CD14-positive monocyte (primary cell): ENCODE data around the gene FAM50B. TPM values are rescaled to one million over a fixed set of nuclear protein-coding genes. Genes with fewer than 3 reads are reported as not detected.

Source experiments
- DNase-seq, 3 donors: peaks; one replicate each; pipeline ENCODE4 v3.0.0-alpha.2; 2011 to 2022
- H2AFZ ChIP-seq: 2 replicates; pipeline ENCODE4 v1.6.0; 2012; ENCODE audit warnings: mild to moderate bottlenecking, low read depth, low read length, inconsistent platforms; ENCODE audit not compliant: insufficient read depth, poor library complexity, severe bottlenecking
- H3K27ac ChIP-seq, 2 donors: 1 replicate in 1 of 2; 2 replicates in 1 of 2; pipeline ENCODE4 v1.5.1; 2012 to 2013; ENCODE audit warnings: low read length in 2 of 2, control low read depth in 1 of 2, inconsistent platforms in 1 of 2, low read depth in 1 of 2, mild to moderate bottlenecking in 1 of 2
- H3K27me3 ChIP-seq, 2 donors: one replicate each; pipeline versions ENCODE4 v1.6.0 to v1.6.1; 2011 to 2013; ENCODE audit warnings: low read length in 2 of 2; ENCODE audit not compliant: control insufficient read depth in 2 of 2, insufficient read depth in 2 of 2
- H3K36me3 ChIP-seq, 2 donors: replicated peaks in 1 of 2; 1 replicate in 1 of 2; 2 replicates in 1 of 2; pipeline versions ENCODE4 v1.5.1 to v1.6.1; 2012 to 2013; ENCODE audit warnings: low read length in 2 of 2, control low read depth in 1 of 2, inconsistent platforms in 1 of 2, mild to moderate bottlenecking in 1 of 2; ENCODE audit not compliant: insufficient read depth in 2 of 2, control insufficient read depth in 1 of 2
- H3K4me1 ChIP-seq, 2 donors: 1 replicate in 1 of 2; 2 replicates in 1 of 2; pipeline versions ENCODE4 v1.5.1 to v1.6.1; 2012 to 2013; ENCODE audit warnings: low read length in 2 of 2, control low read depth in 1 of 2, inconsistent platforms in 1 of 2, mild to moderate bottlenecking in 1 of 2, moderate library complexity in 1 of 2; ENCODE audit not compliant: insufficient read depth in 2 of 2, control insufficient read depth in 1 of 2
- H3K4me2 ChIP-seq: replicated peaks from 2 replicates; pipeline ENCODE3; 2012; ENCODE audit warnings: low read length, moderate library complexity, mild to moderate bottlenecking; ENCODE audit not compliant: poor library complexity, severe bottlenecking; ENCODE audit errors: extremely low read depth
- H3K4me3 ChIP-seq, 3 experiments: fragments of 200-600 bp in 1 of 3; sonication (generic) in 1 of 3; replicated peaks in 1 of 3; 1 replicate in 2 of 3; 2 replicates in 1 of 3; pipeline ENCODE4 v1.5.1; 2011 to 2013; ENCODE audit warnings: low read length in 3 of 3, mild to moderate bottlenecking in 3 of 3, control low read depth in 2 of 3, low read depth in 2 of 3, inconsistent platforms in 1 of 3, moderate library complexity in 1 of 3
- H3K79me2 ChIP-seq: 2 replicates; pipeline ENCODE4 v1.6.0; 2012; ENCODE audit warnings: mild to moderate bottlenecking, control low read depth, inconsistent platforms, low read length, moderate library complexity; ENCODE audit not compliant: insufficient read depth
- H3K9ac ChIP-seq: 2 replicates; pipeline ENCODE4 v1.6.0; 2017; ENCODE audit warnings: low read length, mild to moderate bottlenecking; ENCODE audit not compliant: insufficient read depth, poor library complexity, severe bottlenecking
- H3K9me3 ChIP-seq, 2 donors: replicated peaks in 1 of 2; 1 replicate in 1 of 2; 2 replicates in 1 of 2; pipeline versions ENCODE4 v1.5.1 to v1.6.1; 2012 to 2013; ENCODE audit warnings: low read length in 2 of 2, control low read depth in 1 of 2; ENCODE audit not compliant: control insufficient read depth in 1 of 2, insufficient read depth in 1 of 2
- H4K20me1 ChIP-seq: 2 replicates; pipeline ENCODE4 v1.6.0; 2012; ENCODE audit warnings: mild to moderate bottlenecking, low read length, control low read depth, moderate library complexity; ENCODE audit not compliant: insufficient read depth
- H3K27ac Mint-ChIP-seq, 7 donors: one replicate each; pipeline ENCODE4 v1.8.0; 2020; ENCODE audit warnings: mild to moderate bottlenecking in 7 of 7, mixed read lengths in 7 of 7, moderate library complexity in 6 of 7, inconsistent platforms in 2 of 7
- H3K27me3 Mint-ChIP-seq, 3 donors: one replicate each; pipeline ENCODE4 v1.8.0; 2021 to 2022; ENCODE audit warnings: low read depth in 3 of 3, mild to moderate bottlenecking in 3 of 3, mixed read lengths in 3 of 3, moderate library complexity in 3 of 3, inconsistent platforms in 1 of 3
- H3K36me3 Mint-ChIP-seq, 2 donors: one replicate each; pipeline ENCODE4 v1.8.0; 2020; ENCODE audit warnings: mixed read lengths in 2 of 2, inconsistent platforms in 1 of 2, mild to moderate bottlenecking in 1 of 2
- H3K4me1 Mint-ChIP-seq: one replicate; pipeline ENCODE4 v1.8.0; 2020; ENCODE audit warnings: mild to moderate bottlenecking, mixed read lengths
- H3K4me3 Mint-ChIP-seq, 2 donors: one replicate each; pipeline ENCODE4 v1.8.0; 2020; ENCODE audit warnings: mild to moderate bottlenecking in 2 of 2, mixed read lengths in 2 of 2, moderate library complexity in 1 of 2
- H3K9me3 Mint-ChIP-seq, 7 donors: one replicate each; pipeline ENCODE4 v1.8.0; 2020 to 2022; ENCODE audit warnings: mixed read lengths in 7 of 7, mild to moderate bottlenecking in 6 of 7, moderate library complexity in 6 of 7, inconsistent platforms in 2 of 7
- CTCF ChIP-seq: fragments of 200-600 bp; IDR thresholded peaks from one replicate; pipeline ENCODE4 v1.8.0; 2022; ENCODE audit warnings: antibody characterized with exemption, mild to moderate bottlenecking
- WGBS: methylation state at CpG from one replicate; pipeline ENCODE4 v1.1.5; 2013; ENCODE audit warnings: missing lambda C conversion rate; ENCODE audit not compliant: insufficient coverage; 5-methylcytosine and 5-hydroxymethylcytosine counted together
- intact Hi-C, 2 donors: fragments of 100-400 bp; cut with micrococcal nuclease; formaldehyde crosslinking; loops; one replicate each; pipeline versions ENCODE4 v1.15.0 to v1.15.1; 2023
- polyA plus RNA-seq, 3 donors: library from polyadenylated mRNA; depleted of rRNA in 1 of 3; unstranded in 2 of 3; stranded (reverse) in 1 of 3; fragments of 300-500 nt in 2 of 3; fragments of >200 nt in 1 of 3; fragmentation: Illumina TruSeq in 2 of 3; gene quantifications; 1 replicate in 2 of 3; 2 replicates in 1 of 3; pipeline ENCODE4 v1.2.3, GENCODE V29; 2012 to 2021

Gene FAM50B
- polyA plus RNA-seq, 3 donors = 1.8 to 3.3 (median 3.0) TPM

- Histone ChIP-seq H3K27ac (no peak overlapping the region), H3K27me3 (no peaks in the 10 kb centered on the region), H3K9ac (no peak overlapping the region), H3K4me3 (no peak overlapping the region), H3K36me3 (no peaks in the 10 kb centered on the region), H2AFZ (no peak overlapping the region), H3K9me3 (no peaks in the 10 kb centered on the region), H3K4me2 (no peak overlapping the region), H3K79me2 (no peaks in the 10 kb centered on the region), H4K20me1 (no peaks in the 10 kb centered on the region), H3K4me1 (peaks cover 0 to 6% of the 10 kb centered on the region in 2 donors)
- H3K27me3 Mint-ChIP-seq = peaks cover 0 to 3% (median 1%) of the 10 kb centered on the region in 3 donors
- WGBS = 88% methylated on average over 5 of the region's 7 CpGs
- TF ChIP-seq CTCF = no peak
- intact Hi-C loops = no loop called here
- no peak overlapping the region for H3K4me3 Mint-ChIP-seq
- DNase-seq = no peak
- H3K4me1 Mint-ChIP-seq = peaks cover 8% of the 10 kb centered on the region
- no peaks in the 10 kb centered on the region for H3K36me3 Mint-ChIP-seq
- no peak overlapping the region for H3K27ac Mint-ChIP-seq
- H3K9me3 Mint-ChIP-seq = peaks cover 0 to 2% (median 0%) of the 10 kb centered on the region in 7 donors
Measured at GRCh38 chr6:3808759-3809514, 40.2 kb upstream of the FAM50B start.

GRCh38 chr6:3809515-3809891 is 39.7 kb upstream of the FAM50B start:
- Histone ChIP-seq H3K4me3 (no peak overlapping the region), H3K4me2 (no peak overlapping the region), H3K27me3 (no peaks in the 10 kb centered on the region), H3K9ac (no peak overlapping the region), H3K4me1 (peaks cover 0 to 6% of the 10 kb centered on the region in 2 donors), H3K9me3 (no peaks in the 10 kb centered on the region), H2AFZ (no peak overlapping the region), H3K36me3 (no peaks in the 10 kb centered on the region), H3K27ac (no peak overlapping the region), H3K79me2 (no peaks in the 10 kb centered on the region), H4K20me1 (no peaks in the 10 kb centered on the region)
- Mint-ChIP-seq H3K4me1 (peaks cover 8% of the 10 kb centered on the region), H3K9me3 (peaks cover 0 to under 1% (median 0%) of the 10 kb centered on the region in 7 donors), H3K4me3 (no peak overlapping the region), H3K27ac (no peak overlapping the region), H3K36me3 (no peaks in the 10 kb centered on the region), H3K27me3 (peaks cover 0 to 1% (median 1%) of the 10 kb centered on the region in 3 donors)
- intact Hi-C loops = no loop called here
- no peak for DNase-seq
- no CpG with 5 or more reads among the region's 1 CpG for WGBS
- TF ChIP-seq CTCF = no peak
